Neuronal stem cell (in vitro differentiated cells): ENCODE measurements around the gene FOXN3.

Source experiments
- DNase-seq: peaks from one replicate; pipeline ENCODE4 v3.0.0-alpha.2; 2013; ENCODE audit warnings: low spot score
- H2AFZ ChIP-seq: one replicate; pipeline ENCODE4 v1.6.1; 2013; ENCODE audit warnings: mild to moderate bottlenecking, low read length, inconsistent platforms
- H2AK5ac ChIP-seq: 2 replicates; pipeline ENCODE4 v1.6.1; 2013; ENCODE audit warnings: low read depth, mild to moderate bottlenecking, inconsistent platforms, low read length, moderate library complexity, mixed read lengths
- H2BK120ac ChIP-seq: 2 replicates; pipeline ENCODE4 v1.6.1; 2013; ENCODE audit warnings: low read depth, mild to moderate bottlenecking, inconsistent platforms, low read length, moderate library complexity, mixed read lengths
- H2BK12ac ChIP-seq: one replicate; pipeline ENCODE4 v1.6.1; 2013; ENCODE audit warnings: low read length, inconsistent platforms
- H2BK15ac ChIP-seq: 2 replicates; pipeline ENCODE4 v1.6.1; 2013; ENCODE audit warnings: mild to moderate bottlenecking, low read length, inconsistent platforms, mixed read lengths
- H2BK5ac ChIP-seq: one replicate; pipeline ENCODE4 v1.6.1; 2013; ENCODE audit warnings: inconsistent platforms, mild to moderate bottlenecking, low read length, moderate library complexity
- H3K14ac ChIP-seq: one replicate; pipeline ENCODE4 v1.6.1; 2013; ENCODE audit warnings: low read length, inconsistent platforms
- H3K18ac ChIP-seq: 2 replicates; pipeline ENCODE4 v1.6.1; 2013; ENCODE audit warnings: low read length, inconsistent platforms
- H3K23ac ChIP-seq: 2 replicates; pipeline ENCODE4 v1.6.1; 2013; ENCODE audit warnings: low read depth, mild to moderate bottlenecking, mixed read lengths, low read length, inconsistent platforms; ENCODE audit not compliant: poor library complexity
- H3K27ac ChIP-seq: replicated peaks from 3 replicates; pipeline ENCODE4 v1.5.1; 2013; ENCODE audit warnings: low read length, inconsistent platforms
- H3K27me3 ChIP-seq, 3 experiments: 2 replicates each; pipeline ENCODE4 v1.6.1; 2013; ENCODE audit warnings: low read length in 3 of 3, mild to moderate bottlenecking in 2 of 3, inconsistent platforms in 1 of 3, low read depth in 1 of 3, mixed read lengths in 1 of 3, moderate library complexity in 1 of 3; ENCODE audit not compliant: control insufficient read depth in 3 of 3, insufficient read depth in 3 of 3
- H3K36me3 ChIP-seq, 2 donors: replicated peaks in 1 of 2; 2 replicates each; pipeline ENCODE4 v1.6.1; 2013; ENCODE audit warnings: low read length in 2 of 2; ENCODE audit not compliant: control insufficient read depth in 2 of 2, insufficient read depth in 2 of 2
- H3K4ac ChIP-seq: 2 replicates; pipeline ENCODE4 v1.6.1; 2013; ENCODE audit warnings: inconsistent platforms, mild to moderate bottlenecking, low read length, moderate library complexity
- H3K4me1 ChIP-seq, 2 donors: 1 replicate in 1 of 2; 2 replicates in 1 of 2; pipeline ENCODE4 v1.6.1; 2013; ENCODE audit warnings: low read length in 2 of 2, low read depth in 1 of 2; ENCODE audit not compliant: control insufficient read depth in 2 of 2, insufficient read depth in 1 of 2
- H3K4me2 ChIP-seq: one replicate; pipeline ENCODE4 v1.6.1; 2013; ENCODE audit warnings: mild to moderate bottlenecking, low read length, inconsistent platforms; ENCODE audit not compliant: insufficient read depth, poor library complexity, severe bottlenecking
- H3K4me3 ChIP-seq, 2 donors: 2 replicates each; pipeline ENCODE4 v1.5.1; 2013; ENCODE audit warnings: low read length in 2 of 2, mild to moderate bottlenecking in 2 of 2, inconsistent platforms in 1 of 2, moderate library complexity in 1 of 2
- H3K79me1 ChIP-seq: one replicate; pipeline ENCODE4 v1.6.1; 2013; ENCODE audit warnings: low read depth, mild to moderate bottlenecking, inconsistent platforms, low read length, moderate library complexity
- H3K9ac ChIP-seq: one replicate; pipeline ENCODE4 v1.6.1; 2013; ENCODE audit warnings: mild to moderate bottlenecking, low read depth, low read length, inconsistent platforms; ENCODE audit not compliant: poor library complexity
- H3K9me3 ChIP-seq, 2 donors: replicated peaks in 1 of 2; 2 replicates each; pipeline versions ENCODE3 to v1.6.1; 2013; ENCODE audit warnings: low read length in 2 of 2, mild to moderate bottlenecking in 2 of 2, inconsistent platforms in 1 of 2, low read depth in 1 of 2, mixed read lengths in 1 of 2, moderate library complexity in 1 of 2; ENCODE audit not compliant: control insufficient read depth in 2 of 2, insufficient read depth in 1 of 2
- H4K8ac ChIP-seq: one replicate; pipeline ENCODE4 v1.6.1; 2013; ENCODE audit warnings: low read depth, mild to moderate bottlenecking, inconsistent platforms, low read length, moderate library complexity
- H4K91ac ChIP-seq: one replicate; pipeline ENCODE4 v1.6.1; 2013; ENCODE audit warnings: low read length, low read depth, mild to moderate bottlenecking, inconsistent platforms; ENCODE audit not compliant: poor library complexity
- WGBS, 2 donors: extraction: QIAGEN DNeasy Blood & Tissue Kit; methylation state at CpG; one replicate each; pipeline ENCODE4 v1.1.7; 2013; ENCODE audit warnings: missing lambda C conversion rate in 2 of 2, mixed read lengths in 1 of 2; ENCODE audit not compliant: insufficient read length in 2 of 2, insufficient replicate concordance in 1 of 2; ENCODE audit errors: extremely low coverage in 2 of 2; 5-methylcytosine and 5-hydroxymethylcytosine counted together

The FOXN3 gene

DNA sequence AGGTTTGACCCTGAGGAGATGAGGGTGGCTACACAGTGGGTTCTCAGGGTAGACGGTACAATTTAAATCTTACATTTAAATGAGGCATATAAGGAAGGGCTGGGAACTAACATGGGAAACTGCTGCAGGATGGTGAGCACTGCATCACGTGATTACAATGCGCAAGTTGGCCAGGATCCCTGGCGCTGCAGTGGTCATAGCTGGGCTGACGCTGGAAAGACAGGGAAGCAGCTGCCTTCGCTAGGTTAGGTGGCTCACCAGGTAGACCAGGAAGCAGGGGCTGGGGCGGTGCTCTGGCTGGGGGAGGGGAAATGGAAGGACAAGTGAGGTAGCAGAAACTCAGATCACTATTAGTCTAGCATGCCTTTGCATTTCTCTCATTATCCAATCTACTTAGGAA lies 149.9 kb downstream of the FOXN3 start:
- Histone ChIP-seq H3K14ac (no peak overlapping the region), H2AK5ac (no peak overlapping the region), H3K36me3 (no peaks in the 10 kb centered on the region), H3K4ac (no peak overlapping the region), H3K79me1 (peaks cover 3% of the 10 kb centered on the region), H3K9ac (no peak overlapping the region), H3K27ac (no peak overlapping the region), H2AFZ (no peak overlapping the region), H3K4me3 (no peak overlapping the region), H3K9me3 (no peaks in the 10 kb centered on the region), H3K4me1 (peaks cover 3 to 13% of the 10 kb centered on the region in 2 donors), H4K91ac (no peak overlapping the region), H2BK15ac (no peak overlapping the region), H2BK12ac (no peak overlapping the region), H3K23ac (no peak overlapping the region), H2BK120ac (no peak overlapping the region), H3K18ac (no peak overlapping the region), H2BK5ac (no peak overlapping the region), H4K8ac (no peak overlapping the region), H3K4me2 (no peak overlapping the region), H3K27me3 (no peaks in the 10 kb centered on the region)
- no CpG with 5 or more reads among the region's 7 CpGs for WGBS, 2 donors
- DNase-seq = no peak

DNA sequence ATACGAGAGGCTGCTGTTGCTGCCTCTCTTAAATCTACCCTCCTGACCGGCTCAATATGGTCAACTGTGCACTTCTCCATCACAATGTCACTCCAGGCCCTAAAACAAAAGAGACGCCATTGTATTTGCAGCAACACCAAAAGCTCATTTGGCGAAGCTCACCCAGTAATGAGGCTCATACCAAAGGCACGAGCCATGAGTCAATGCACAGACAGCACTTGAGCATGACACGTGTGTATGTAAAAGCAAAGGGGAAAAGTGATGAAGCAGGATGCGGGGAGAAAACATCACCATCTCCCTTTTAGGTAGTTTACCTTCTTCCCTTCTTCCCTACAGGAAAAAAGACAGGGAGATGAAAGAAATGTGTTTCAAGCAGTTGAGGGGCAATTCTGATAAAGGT lies 150.3 kb downstream of the FOXN3 start:
- H3K4me2 ChIP-seq = no peak overlapping the region
- no peak overlapping the region for H4K91ac ChIP-seq
- no peak overlapping the region for H2AK5ac ChIP-seq
- no peaks in the 10 kb centered on the region for H3K36me3 ChIP-seq
- no peak overlapping the region for H3K4ac ChIP-seq
- no peak overlapping the region for H3K14ac ChIP-seq
- H2BK15ac ChIP-seq = no peak overlapping the region
- no peak overlapping the region for H4K8ac ChIP-seq
- no peak overlapping the region for H3K9ac ChIP-seq
- H3K27ac ChIP-seq = no peak overlapping the region
- no peak overlapping the region for H2BK5ac ChIP-seq
- no peak overlapping the region for H3K23ac ChIP-seq
- no peaks in the 10 kb centered on the region for H3K27me3 ChIP-seq
- no peak overlapping the region for H2AFZ ChIP-seq
- no peak overlapping the region for H2BK120ac ChIP-seq
- H3K9me3 ChIP-seq = no peaks in the 10 kb centered on the region
- H3K18ac ChIP-seq = no peak overlapping the region
- no CpG with 5 or more reads among the region's 7 CpGs for WGBS, 2 donors
- H2BK12ac ChIP-seq = no peak overlapping the region
- H3K79me1 ChIP-seq = peaks cover 3% of the 10 kb centered on the region
- no peak for DNase-seq
- peaks cover 3 to 13% of the 10 kb centered on the region in 2 donors for H3K4me1 ChIP-seq
- no peak overlapping the region for H3K4me3 ChIP-seq

DNA sequence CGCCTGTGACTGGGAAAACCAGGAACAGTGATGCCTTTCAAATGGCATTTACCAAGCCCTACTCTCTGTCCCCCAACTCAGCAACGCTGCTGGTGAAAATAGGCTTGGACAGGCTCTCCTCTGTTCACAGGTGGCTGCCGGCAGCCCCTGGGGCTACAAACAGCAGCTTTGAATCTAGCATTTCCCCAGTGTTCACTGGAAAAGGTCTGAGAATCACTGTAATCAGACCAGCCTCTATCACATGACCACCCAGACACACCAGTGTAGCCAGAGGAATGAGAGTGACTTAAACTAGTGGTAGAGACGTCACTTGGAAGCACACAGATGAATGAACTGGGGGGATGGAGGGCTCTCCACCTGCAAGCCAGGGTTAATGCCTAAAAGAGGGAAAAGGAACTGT lies 151.8 kb downstream of the FOXN3 start:
- no CpG with 5 or more reads among the region's 4 CpGs for WGBS, 2 donors
- H2AFZ ChIP-seq = no peak overlapping the region

DNA sequence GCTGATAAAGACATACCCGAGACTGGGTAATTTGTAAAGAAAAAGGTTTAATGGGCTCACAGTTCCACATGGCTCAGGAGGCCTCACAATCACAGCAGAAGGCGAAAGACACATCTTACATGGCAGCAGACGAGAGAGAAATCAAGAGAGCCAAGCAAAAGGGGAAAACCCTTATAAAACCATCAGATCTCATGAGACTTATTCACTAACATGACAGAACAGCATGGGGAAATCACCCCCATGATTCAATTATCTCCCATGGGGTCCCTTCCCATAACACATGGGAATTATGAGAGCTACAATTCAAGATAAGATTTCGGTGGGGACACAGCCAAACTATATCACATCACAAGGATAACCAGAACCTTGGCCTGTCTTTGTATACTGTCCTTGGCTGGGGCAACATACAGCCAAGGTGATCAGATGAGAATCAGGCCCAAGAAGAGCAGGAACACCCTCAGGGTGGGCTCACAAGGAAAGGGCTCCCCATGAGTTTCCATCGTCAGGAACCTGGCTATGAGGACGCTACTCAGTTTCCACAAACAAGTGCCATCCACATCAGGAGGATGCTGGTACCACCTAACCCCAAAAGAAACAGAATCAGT lies 152.7 kb downstream of the FOXN3 start:
- Histone ChIP-seq H3K36me3 (no peaks in the 10 kb centered on the region), H4K91ac (no peak overlapping the region), H3K14ac (no peak overlapping the region), H4K8ac (no peak overlapping the region), H3K79me1 (peaks cover 1% of the 10 kb centered on the region), H2AFZ (no peak overlapping the region), H3K4me1 (peaks cover 3 to 6% of the 10 kb centered on the region in 2 donors), H3K9me3 (no peaks in the 10 kb centered on the region), H3K27me3 (no peaks in the 10 kb centered on the region), H3K23ac (no peak overlapping the region), H2BK15ac (no peak overlapping the region), H3K4me3 (no peak overlapping the region), H2BK5ac (no peak overlapping the region), H3K4ac (no peak overlapping the region), H2BK12ac (no peak overlapping the region), H2BK120ac (no peak overlapping the region), H2AK5ac (no peak overlapping the region), H3K18ac (no peak overlapping the region), H3K4me2 (no peak overlapping the region), H3K27ac (no peak overlapping the region), H3K9ac (no peak overlapping the region)
- WGBS, 2 donors = no CpG with 5 or more reads among the region's 6 CpGs
- DNase-seq = no peak

More for the DNA sequence above, 151.8 kb downstream of the FOXN3 start:
- Histone ChIP-seq H3K4me2 (no peak overlapping the region), H2BK120ac (no peak overlapping the region), H3K27ac (no peak overlapping the region), H3K36me3 (no peaks in the 10 kb centered on the region), H2BK5ac (no peak overlapping the region), H2BK12ac (no peak overlapping the region), H3K4ac (no peak overlapping the region), H2AK5ac (no peak overlapping the region), H3K27me3 (no peaks in the 10 kb centered on the region), H4K8ac (no peak overlapping the region), H3K79me1 (peaks cover 1% of the 10 kb centered on the region), H3K9me3 (no peaks in the 10 kb centered on the region), H3K14ac (no peak overlapping the region), H4K91ac (no peak overlapping the region), H3K4me1 (peaks cover 3 to 13% of the 10 kb centered on the region in 2 donors), H3K4me3 (no peak overlapping the region), H3K9ac (no peak overlapping the region), H2BK15ac (no peak overlapping the region), H3K23ac (no peak overlapping the region), H3K18ac (no peak overlapping the region)
- no peak for DNase-seq
